ENCODE data around the gene MTNR1A. TPM values are rescaled to one million over a fixed set of nuclear protein-coding genes. Genes with fewer than 3 reads are reported as not detected.

The MTNR1A gene
- polyA plus RNA-seq, 2 of the 4 experiments (the other 2 are of a cell fraction) = 0.17 to 0.47 TPM

- ChIA-PET CTCF (interaction anchor here (1.3 kb wide), 1 partner anchor 20 kb away, joined by 4 read pairs; no protein-coding TSS in a partner anchor), POLR2A (no interaction called here)
- FAIRE-seq (no peak), DNase-seq (ENCODE audit: low read depth in 1 of 2, low spot score in 1 of 2) (no peak), ATAC-seq (no peak)
- no peaks in the 10 kb centered on the region for H3K9me3 ChIP-seq
- no peak overlapping the region for H3K4me2 ChIP-seq
- 68% methylated on average over 3 of the region's 3 CpGs for WGBS (ENCODE audit: missing lambda C conversion rate)
- H3K4me3 ChIP-seq = no peak overlapping the region
- no peak for TF ChIP-seq BHLHE40 (IDR thresholded peaks at IDR 0.05; ENCODE audit: low read depth, low read length)
- no peak for TF ChIP-seq MAZ (IDR thresholded peaks at IDR 0.05; ENCODE audit: borderline replicate concordance, low read depth, low read length)
- TF ChIP-seq REST (IDR thresholded peaks at IDR 0.05) = no peak
- no peak for TF ChIP-seq MAX (IDR thresholded peaks at IDR 0.05)
- no peak for TF ChIP-seq PHF8 (IDR thresholded peaks at IDR 0.05; ENCODE audit: borderline replicate concordance, low read depth)
- no peak for TF ChIP-seq MAFK (IDR thresholded peaks at IDR 0.05; ENCODE audit: partially characterized antibody)
- TF ChIP-seq NR3C1 (IDR thresholded peaks at IDR 0.05) = no peak
- no peak for TF ChIP-seq NFE2L2 (conservative IDR thresholded peaks at IDR 0.05; ENCODE audit: low read length)
- TF ChIP-seq BCL3 (IDR thresholded peaks at IDR 0.05) = no peak
- no peak for TF ChIP-seq FOXS1 (CRISPR knock-in tag; IDR thresholded peaks at IDR 0.05)
- TF ChIP-seq EHMT2 (IDR thresholded peaks at IDR 0.05; ENCODE audit: low read depth) = no peak
- no peaks in the 10 kb centered on the region for H3K4me1 ChIP-seq
- H3K27ac ChIP-seq = no peak overlapping the region
Observed at GRCh38 chr4:186557486-186557885, 2.1 kb upstream of the MTNR1A start.

- WGBS (ENCODE audit: missing lambda C conversion rate) = 84% methylated on average over 7 of the region's 7 CpGs
- Histone ChIP-seq H3K9me3 (no peaks in the 10 kb centered on the region), H3K4me2 (no peak overlapping the region), H3K4me1 (no peaks in the 10 kb centered on the region), H3K27ac (no peak overlapping the region), H3K4me3 (no peak overlapping the region)
- POLR2A ChIA-PET = no interaction called here
- TF ChIP-seq CEBPB (IDR thresholded peaks at IDR 0.05) = no peak
- TF ChIP-seq ESRRA (IDR thresholded peaks at IDR 0.05; ENCODE audit: borderline replicate concordance, low read length) = no peak
- no peak for TF ChIP-seq MAZ (IDR thresholded peaks at IDR 0.05; ENCODE audit: borderline replicate concordance, low read depth, low read length)
- TF ChIP-seq, protein P1, sequence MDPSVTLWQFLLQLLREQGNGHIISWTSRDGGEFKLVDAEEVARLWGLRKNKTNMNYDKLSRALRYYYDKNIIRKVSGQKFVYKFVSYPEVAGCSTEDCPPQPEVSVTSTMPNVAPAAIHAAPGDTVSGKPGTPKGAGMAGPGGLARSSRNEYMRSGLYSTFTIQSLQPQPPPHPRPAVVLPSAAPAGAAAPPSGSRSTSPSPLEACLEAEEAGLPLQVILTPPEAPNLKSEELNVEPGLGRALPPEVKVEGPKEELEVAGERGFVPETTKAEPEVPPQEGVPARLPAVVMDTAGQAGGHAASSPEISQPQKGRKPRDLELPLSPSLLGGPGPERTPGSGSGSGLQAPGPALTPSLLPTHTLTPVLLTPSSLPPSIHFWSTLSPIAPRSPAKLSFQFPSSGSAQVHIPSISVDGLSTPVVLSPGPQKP (IDR thresholded peaks at IDR 0.05; ENCODE audit: low read depth, low read length) = no peak
- TF ChIP-seq EHMT2 (IDR thresholded peaks at IDR 0.05; ENCODE audit: low read depth) = no peak
- no peak for TF ChIP-seq HOXB13 (CRISPR knock-in tag; IDR thresholded peaks at IDR 0.05; ENCODE audit: low read depth)
- no peak for TF ChIP-seq KDM1A (IDR thresholded peaks at IDR 0.05; ENCODE audit: low read depth)
- TF ChIP-seq TP53 (CRISPR knock-in tag; IDR thresholded peaks at IDR 0.05) = no peak
- TF ChIP-seq POLR2A (IDR thresholded peaks at IDR 0.05; ENCODE audit: low read length) = no peak
- TF ChIP-seq ZC3H11A (IDR thresholded peaks at IDR 0.05) = no peak
- TF ChIP-seq CTCF (IDR thresholded peaks at IDR 0.05) = no peak
- no peak for TF ChIP-seq EP300 (IDR thresholded peaks at IDR 0.05)
- no peak for TF ChIP-seq RCOR1 (IDR thresholded peaks at IDR 0.05; ENCODE audit: low read depth, low read length)
- ATAC-seq (no peak), DNase-seq (ENCODE audit: low read depth in 1 of 2, low spot score in 1 of 2) (no peak), FAIRE-seq (no peak)
- CTCF ChIA-PET = interaction anchor here (1.3 kb wide), 1 partner anchor 20 kb away, joined by 4 read pairs; no protein-coding TSS in a partner anchor
Observed at GRCh38 chr4:186557061-186557460, 1.7 kb upstream of the MTNR1A start.

Measured in A549 (cell line).